ENCODE results near the gene VIT. TPM values are rescaled to one million over a fixed set of nuclear protein-coding genes. Genes with fewer than 3 reads are reported as not detected.
"Not testable (repeated sequence)": the region's sequence is repeated elsewhere in the genome, so short reads cannot be mapped to it uniquely, and the experiment has no call there.

VIT gene
- total RNA-seq, 1 experiment from 2014 or later, result not detected

DNA sequence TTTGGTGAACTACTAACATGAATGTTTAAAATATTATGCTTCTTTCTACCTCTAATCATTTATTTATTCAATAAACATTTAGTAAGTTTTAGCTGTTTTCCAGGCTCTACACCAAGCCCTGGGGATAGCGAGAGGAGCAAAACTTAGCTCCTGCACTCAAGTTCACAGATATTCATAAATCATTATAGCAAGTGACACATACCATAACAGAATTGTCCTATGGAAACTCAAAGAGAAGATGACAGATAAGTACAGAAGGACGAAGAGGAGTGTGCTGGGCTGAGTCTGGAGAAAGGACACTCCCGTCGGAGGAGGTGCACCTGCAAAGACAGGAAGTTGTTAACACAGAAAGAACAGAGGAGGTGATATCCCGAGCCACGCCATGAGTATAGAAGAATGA is 13.9 kb upstream of the VIT start:
- Histone ChIP-seq H3K9me3 (ENCODE audit: low read length) (no peaks in the 10 kb centered on the region), H3K4me3 (ENCODE audit: low read length) (no peak overlapping the region), H3K36me3 (ENCODE audit: insufficient read depth, low read length) (no peaks in the 10 kb centered on the region), H3K27me3 (ENCODE audit: low read length) (no peaks in the 10 kb centered on the region), H2AFZ (ENCODE audit: low read length) (no peak overlapping the region), H3K4me1 (ENCODE audit: low read length) (no peaks in the 10 kb centered on the region), H3K27ac (ENCODE audit: low read length) (no peak overlapping the region), H3K9ac (ENCODE audit: low read length) (no peak overlapping the region), H3K4me2 (ENCODE audit: low read depth, low read length, poor library complexity, severe bottlenecking) (no peak overlapping the region), H4K20me1 (ENCODE audit: insufficient read depth, low read depth, low read length) (no peaks in the 10 kb centered on the region), H3K79me2 (ENCODE audit: low read length) (no peaks in the 10 kb centered on the region), H3K9me2 (replicated peaks; ENCODE audit: insufficient read depth, low read length) (no peaks in the 10 kb centered on the region)
- no peak for DNase-seq

DNA sequence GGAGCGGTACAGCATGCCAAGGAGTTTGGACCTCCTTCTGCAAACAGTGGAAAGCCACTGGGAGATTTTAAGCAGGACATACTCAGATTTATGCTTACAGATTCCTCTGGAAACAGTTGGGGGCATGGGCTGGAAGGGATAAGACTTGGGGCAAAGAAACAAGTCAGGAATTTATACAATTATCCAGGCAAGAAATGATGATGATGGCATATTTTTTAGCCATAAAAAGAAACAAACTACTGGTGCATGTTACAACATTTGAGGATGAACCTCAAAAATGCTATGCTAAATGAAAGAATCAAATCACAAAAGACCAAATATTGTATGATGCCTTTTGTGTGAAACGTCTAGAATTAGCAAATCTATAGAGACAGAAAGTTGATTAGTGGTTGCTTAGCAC is 13.5 kb upstream of the VIT start:
- DNase-seq, result no peak
- no peaks in the 10 kb centered on the region for H3K9me3 ChIP-seq (ENCODE audit: low read length)
- H4K20me1 ChIP-seq (ENCODE audit: insufficient read depth, low read depth, low read length), result no peaks in the 10 kb centered on the region
- no peaks in the 10 kb centered on the region for H3K9me2 ChIP-seq (replicated peaks; ENCODE audit: insufficient read depth, low read length)
- no peak overlapping the region for H3K9ac ChIP-seq (ENCODE audit: low read length)
- H3K4me3 ChIP-seq (ENCODE audit: low read length), result no peak overlapping the region
- no peak overlapping the region for H3K4me2 ChIP-seq (ENCODE audit: low read depth, low read length, poor library complexity, severe bottlenecking)
- H3K79me2 ChIP-seq (ENCODE audit: low read length), result no peaks in the 10 kb centered on the region
- no peak overlapping the region for H3K27ac ChIP-seq (ENCODE audit: low read length)
- H3K36me3 ChIP-seq (ENCODE audit: insufficient read depth, low read length), result no peaks in the 10 kb centered on the region
- no peaks in the 10 kb centered on the region for H3K27me3 ChIP-seq (ENCODE audit: low read length)
- no peak overlapping the region for H2AFZ ChIP-seq (ENCODE audit: low read length)
- H3K4me1 ChIP-seq (ENCODE audit: low read length), result no peaks in the 10 kb centered on the region

DNA sequence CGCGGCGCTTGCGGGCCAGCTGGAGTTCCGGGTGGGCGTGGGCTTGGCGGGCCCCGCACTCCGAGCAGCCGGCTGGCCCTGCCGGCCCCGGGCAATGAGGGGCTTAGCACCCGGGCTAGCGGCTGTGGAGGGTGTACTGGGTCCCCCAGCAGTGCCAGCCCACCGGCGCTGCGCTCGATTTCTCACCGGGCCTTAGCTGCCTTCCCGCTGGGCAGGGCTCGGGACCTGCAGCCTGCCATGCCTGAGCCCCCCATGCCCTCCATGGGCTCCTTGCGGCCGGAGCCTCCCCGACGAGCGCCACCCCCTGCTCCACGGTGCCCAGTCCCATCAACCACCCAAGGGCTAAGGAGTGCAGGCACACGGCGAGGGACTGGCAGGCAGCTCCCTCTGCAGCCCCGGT is 8.2 kb upstream of the VIT start:
- H2AFZ ChIP-seq (ENCODE audit: low read length); H3K27ac ChIP-seq (ENCODE audit: low read length); H3K9ac ChIP-seq (ENCODE audit: low read length); H3K9me2 ChIP-seq (replicated peaks; ENCODE audit: insufficient read depth, low read length); H3K4me1 ChIP-seq (ENCODE audit: low read length); H3K4me3 ChIP-seq (ENCODE audit: low read length); H3K36me3 ChIP-seq (ENCODE audit: insufficient read depth, low read length); H3K27me3 ChIP-seq (ENCODE audit: low read length); H3K9me3 ChIP-seq (ENCODE audit: low read length); H4K20me1 ChIP-seq (ENCODE audit: insufficient read depth, low read depth, low read length); DNase-seq; H3K4me2 ChIP-seq (ENCODE audit: low read depth, low read length, poor library complexity, severe bottlenecking); H3K79me2 ChIP-seq (ENCODE audit: low read length): not testable (repeated sequence)

DNA sequence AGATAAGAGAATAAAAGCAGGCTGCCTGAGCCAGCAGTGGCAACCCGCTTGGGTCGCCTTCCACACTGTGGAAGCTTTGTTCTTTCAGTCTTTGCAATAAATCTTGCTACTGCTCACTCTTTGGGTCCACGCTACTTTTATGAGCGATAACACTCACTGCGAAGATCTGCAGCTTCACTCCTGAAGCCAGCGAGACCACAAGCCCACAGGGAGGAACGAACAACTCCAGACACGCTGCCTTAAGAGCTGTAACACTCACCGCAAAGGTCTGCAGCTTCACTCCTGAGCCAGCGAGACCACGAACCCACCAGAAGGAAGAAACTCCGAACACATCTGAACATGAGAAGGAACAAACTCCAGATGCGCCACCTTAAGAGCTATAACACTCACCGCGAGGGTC is 7.5 kb upstream of the VIT start:
- DNase-seq; H2AFZ ChIP-seq (ENCODE audit: low read length); H3K9me2 ChIP-seq (replicated peaks; ENCODE audit: insufficient read depth, low read length); H3K36me3 ChIP-seq (ENCODE audit: insufficient read depth, low read length); H3K9me3 ChIP-seq (ENCODE audit: low read length); H3K9ac ChIP-seq (ENCODE audit: low read length); H3K4me2 ChIP-seq (ENCODE audit: low read depth, low read length, poor library complexity, severe bottlenecking); H3K27ac ChIP-seq (ENCODE audit: low read length); H3K4me3 ChIP-seq (ENCODE audit: low read length); H3K79me2 ChIP-seq (ENCODE audit: low read length); H4K20me1 ChIP-seq (ENCODE audit: insufficient read depth, low read depth, low read length); H3K27me3 ChIP-seq (ENCODE audit: low read length); H3K4me1 ChIP-seq (ENCODE audit: low read length): not testable (repeated sequence)

DNA sequence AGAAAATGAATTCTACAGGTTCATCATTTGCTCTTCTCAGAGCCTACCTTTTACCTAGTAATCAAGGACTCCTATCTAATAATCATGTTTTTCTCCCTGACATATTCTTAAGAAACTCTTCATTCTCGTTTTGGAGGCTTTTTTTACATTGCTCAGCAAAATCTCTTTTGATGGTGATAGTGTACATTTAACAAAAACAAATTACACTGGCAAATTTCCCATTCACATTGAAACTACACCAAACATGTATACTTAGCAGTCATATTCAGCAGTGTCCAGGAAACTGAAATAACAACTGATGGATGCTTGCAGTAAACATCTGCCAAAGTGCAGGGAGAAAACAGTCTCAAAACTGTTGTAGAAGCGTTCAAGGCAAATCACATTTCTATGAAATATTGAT is 4.4 kb upstream of the VIT start:
- Histone ChIP-seq H3K36me3 (ENCODE audit: insufficient read depth, low read length) (no peaks in the 10 kb centered on the region), H2AFZ (ENCODE audit: low read length) (no peak overlapping the region), H3K27me3 (ENCODE audit: low read length) (no peaks in the 10 kb centered on the region), H4K20me1 (ENCODE audit: insufficient read depth, low read depth, low read length) (no peaks in the 10 kb centered on the region), H3K4me1 (ENCODE audit: low read length) (no peaks in the 10 kb centered on the region), H3K9ac (ENCODE audit: low read length) (no peak overlapping the region), H3K9me2 (replicated peaks; ENCODE audit: insufficient read depth, low read length) (no peaks in the 10 kb centered on the region), H3K27ac (ENCODE audit: low read length) (no peak overlapping the region), H3K9me3 (ENCODE audit: low read length) (no peaks in the 10 kb centered on the region), H3K4me3 (ENCODE audit: low read length) (no peak overlapping the region), H3K79me2 (ENCODE audit: low read length) (no peaks in the 10 kb centered on the region), H3K4me2 (ENCODE audit: low read depth, low read length, poor library complexity, severe bottlenecking) (no peak overlapping the region)
- DNase-seq, result no peak

DNA sequence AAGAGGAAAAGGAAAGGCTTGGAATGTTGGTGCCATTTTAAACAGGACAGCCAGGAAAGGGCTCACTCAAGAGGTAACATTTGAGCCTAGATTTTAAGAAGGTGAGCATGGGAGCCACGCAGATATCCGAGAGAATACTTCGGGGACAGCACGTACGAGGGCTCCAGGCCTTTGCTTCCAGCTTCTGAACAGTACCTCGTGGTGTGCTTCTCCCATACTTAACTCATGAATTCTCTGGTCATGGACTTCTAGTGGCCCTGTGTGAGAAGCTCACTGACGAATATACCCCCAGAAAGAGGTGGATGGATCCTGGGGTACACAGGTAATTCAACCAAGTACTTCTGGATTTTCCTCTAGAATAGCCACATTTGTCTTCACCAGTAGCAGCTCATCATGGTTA is 2.7 kb upstream of the VIT start:
- Histone ChIP-seq H3K4me1 (ENCODE audit: low read length) (no peaks in the 10 kb centered on the region), H3K4me3 (ENCODE audit: low read length) (no peak overlapping the region), H3K36me3 (ENCODE audit: insufficient read depth, low read length) (no peaks in the 10 kb centered on the region), H3K9ac (ENCODE audit: low read length) (no peak overlapping the region), H2AFZ (ENCODE audit: low read length) (no peak overlapping the region), H3K27ac (ENCODE audit: low read length) (no peak overlapping the region), H3K9me2 (replicated peaks; ENCODE audit: insufficient read depth, low read length) (no peaks in the 10 kb centered on the region), H3K9me3 (ENCODE audit: low read length) (no peaks in the 10 kb centered on the region), H3K79me2 (ENCODE audit: low read length) (no peaks in the 10 kb centered on the region), H3K4me2 (ENCODE audit: low read depth, low read length, poor library complexity, severe bottlenecking) (no peak overlapping the region), H4K20me1 (ENCODE audit: insufficient read depth, low read depth, low read length) (no peaks in the 10 kb centered on the region), H3K27me3 (ENCODE audit: low read length) (no peaks in the 10 kb centered on the region)
- DNase-seq, result no peak

DNA sequence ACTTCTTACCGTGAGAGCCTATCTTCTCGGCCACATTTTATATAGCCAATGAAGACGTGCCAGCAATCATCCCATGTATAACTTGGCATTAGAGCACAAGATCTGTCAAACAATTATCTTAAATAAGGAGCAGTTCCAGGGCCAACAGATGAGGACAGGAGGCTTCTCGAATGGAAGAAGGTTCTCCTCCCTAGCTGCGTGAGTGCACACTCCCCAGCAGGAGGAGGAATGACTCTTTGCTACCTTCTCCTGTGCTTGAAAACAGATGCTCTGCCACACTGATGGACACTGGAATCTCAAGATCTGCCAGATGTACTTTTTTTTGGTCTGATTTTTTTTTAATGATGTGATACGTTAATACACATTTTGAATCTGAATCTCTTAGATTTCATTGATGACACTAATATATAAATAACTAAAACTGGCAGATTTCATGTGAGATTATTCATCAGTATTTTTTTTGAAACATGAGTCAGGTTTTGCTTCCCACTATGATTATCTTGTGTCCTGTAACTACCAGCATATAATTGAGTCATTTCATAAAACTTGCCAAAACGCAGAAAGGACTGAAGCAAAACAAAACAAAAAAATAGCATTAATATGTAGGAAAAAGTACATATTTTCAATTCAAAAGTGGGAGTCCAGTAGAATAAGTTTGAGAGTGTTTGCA is 626 bp upstream of the VIT start:
- no peaks in the 10 kb centered on the region for H3K9me2 ChIP-seq (replicated peaks; ENCODE audit: insufficient read depth, low read length)
- no peak overlapping the region for H3K4me3 ChIP-seq (ENCODE audit: low read length)
- H2AFZ ChIP-seq (ENCODE audit: low read length), result no peak overlapping the region
- no peaks in the 10 kb centered on the region for H4K20me1 ChIP-seq (ENCODE audit: insufficient read depth, low read depth, low read length)
- no peaks in the 10 kb centered on the region for H3K36me3 ChIP-seq (ENCODE audit: insufficient read depth, low read length)
- H3K27me3 ChIP-seq (ENCODE audit: low read length), result no peaks in the 10 kb centered on the region
- no peaks in the 10 kb centered on the region for H3K79me2 ChIP-seq (ENCODE audit: low read length)
- no peaks in the 10 kb centered on the region for H3K9me3 ChIP-seq (ENCODE audit: low read length)
- H3K27ac ChIP-seq (ENCODE audit: low read length), result no peak overlapping the region
- DNase-seq, result no peak
- H3K4me2 ChIP-seq (ENCODE audit: low read depth, low read length, poor library complexity, severe bottlenecking), result no peak overlapping the region
- no peaks in the 10 kb centered on the region for H3K4me1 ChIP-seq (ENCODE audit: low read length)
- no peak overlapping the region for H3K9ac ChIP-seq (ENCODE audit: low read length)

DNA sequence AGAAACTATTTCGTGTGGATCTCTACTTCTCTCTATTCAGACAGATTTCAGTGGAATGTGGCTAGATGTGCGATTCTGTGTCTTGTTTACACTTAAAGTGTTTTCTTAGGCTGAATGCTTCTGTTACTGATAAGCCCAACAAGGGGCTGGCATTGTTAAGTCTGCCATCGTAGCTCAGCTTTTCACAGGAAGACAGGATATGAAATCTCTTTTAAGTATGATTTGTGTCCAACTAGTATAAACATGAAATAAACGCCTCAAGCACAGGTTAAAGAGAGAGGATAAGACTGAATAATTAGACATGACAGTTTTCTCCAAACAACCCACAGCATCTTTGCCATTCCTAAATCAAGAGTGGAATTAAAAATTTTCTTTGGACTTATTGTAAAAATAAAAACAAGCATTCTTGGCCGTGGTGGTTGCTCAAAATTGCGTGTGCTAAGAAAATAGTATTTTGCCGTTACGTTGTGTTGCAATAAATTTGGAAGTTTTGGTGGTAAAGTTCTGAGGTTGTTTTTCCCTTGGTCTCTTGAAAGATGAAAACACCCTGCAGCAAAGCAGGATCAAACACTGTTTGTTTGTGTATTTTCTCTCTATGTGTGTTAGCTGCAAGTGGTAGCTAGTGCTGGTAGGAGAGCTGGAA is 1.0 kb downstream of the VIT start:
- H3K27ac ChIP-seq (ENCODE audit: low read length), result no peak overlapping the region
- no peak overlapping the region for H2AFZ ChIP-seq (ENCODE audit: low read length)
- H4K20me1 ChIP-seq (ENCODE audit: insufficient read depth, low read depth, low read length), result no peaks in the 10 kb centered on the region
- no peaks in the 10 kb centered on the region for H3K9me2 ChIP-seq (replicated peaks; ENCODE audit: insufficient read depth, low read length)
- no peaks in the 10 kb centered on the region for H3K4me1 ChIP-seq (ENCODE audit: low read length)
- H3K9ac ChIP-seq (ENCODE audit: low read length), result no peak overlapping the region
- H3K79me2 ChIP-seq (ENCODE audit: low read length), result no peaks in the 10 kb centered on the region
- no peak overlapping the region for H3K4me2 ChIP-seq (ENCODE audit: low read depth, low read length, poor library complexity, severe bottlenecking)
- no peaks in the 10 kb centered on the region for H3K9me3 ChIP-seq (ENCODE audit: low read length)
- no peaks in the 10 kb centered on the region for H3K36me3 ChIP-seq (ENCODE audit: insufficient read depth, low read length)
- H3K27me3 ChIP-seq (ENCODE audit: low read length), result no peaks in the 10 kb centered on the region
- no peak overlapping the region for H3K4me3 ChIP-seq (ENCODE audit: low read length)
- DNase-seq, result no peak

Data from Karpas-422 (cell line).